Stimulated activated CD4-positive, alpha-beta T cell treated with anti-CD3 and anti-CD28 coated beads, TNF-alpha, amount 100 ng/mL, for 1 hour (primary cell): Measurements from ENCODE around the gene RHBDD1.

Experiments used
- DNase-seq, 3 donors: peaks; one replicate each; pipeline ENCODE4 v3.0.0-alpha.2; 2020; ENCODE audit warnings: low read depth in 3 of 3, low spot score in 1 of 3

Gene RHBDD1

DNA sequence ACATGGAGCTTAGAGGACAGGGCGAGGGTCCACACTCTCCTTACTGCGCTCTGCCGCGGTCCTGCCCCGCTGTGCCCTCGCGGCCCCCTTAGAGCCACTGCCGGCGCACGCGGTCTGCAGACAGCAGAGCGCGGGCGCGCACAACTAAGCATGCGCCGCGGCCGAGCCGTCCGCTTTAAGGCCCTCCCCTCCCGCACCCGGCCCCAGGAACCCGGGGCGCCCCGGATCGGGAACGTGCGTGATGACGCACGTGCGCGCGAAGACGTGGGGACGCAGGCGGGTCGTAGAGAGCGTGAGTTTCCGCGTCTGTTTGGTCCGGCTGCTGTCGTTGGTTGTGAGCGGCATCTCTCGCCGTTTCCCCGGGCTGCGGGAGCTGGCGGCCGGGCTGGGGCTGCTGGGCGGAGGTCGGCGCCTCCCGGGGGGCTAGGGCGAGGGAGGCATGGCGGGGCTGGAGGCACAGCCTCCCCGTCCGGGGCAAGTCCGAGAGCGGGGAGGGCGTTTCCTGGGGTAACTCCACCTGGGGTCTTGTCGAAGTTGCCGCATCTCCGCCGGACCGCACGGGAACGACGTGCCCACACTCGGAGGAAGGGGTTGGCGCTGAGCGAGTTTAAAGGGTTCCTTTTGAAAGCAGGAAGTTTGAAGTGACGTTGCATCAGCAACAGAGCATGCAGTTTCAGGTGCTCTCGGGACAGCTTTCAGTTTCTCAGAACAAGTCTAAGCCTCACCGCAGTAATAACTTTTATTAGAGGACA lies at the start of gene RHBDD1:
Gene RHBDD1, plus strand, starts transcription at position 259 of the 752 bp plus-strand sequence. CDS start 28,640 bp downstream, outside the sequence.
- peak; percentile 75 to 90 (median 88) for DNase-seq

GRCh38 chr2:226788064-226788463 lies 47.8 kb upstream of the RHBDD1 start:
- no peak for DNase-seq

- DNase-seq: no peak
These were observed 46.9 kb upstream of the RHBDD1 start for GRCh38 chr2:226788881-226789490.

GRCh38 chr2:226790011-226790410 lies 45.8 kb upstream of the RHBDD1 start:
- no peak for DNase-seq

DNA sequence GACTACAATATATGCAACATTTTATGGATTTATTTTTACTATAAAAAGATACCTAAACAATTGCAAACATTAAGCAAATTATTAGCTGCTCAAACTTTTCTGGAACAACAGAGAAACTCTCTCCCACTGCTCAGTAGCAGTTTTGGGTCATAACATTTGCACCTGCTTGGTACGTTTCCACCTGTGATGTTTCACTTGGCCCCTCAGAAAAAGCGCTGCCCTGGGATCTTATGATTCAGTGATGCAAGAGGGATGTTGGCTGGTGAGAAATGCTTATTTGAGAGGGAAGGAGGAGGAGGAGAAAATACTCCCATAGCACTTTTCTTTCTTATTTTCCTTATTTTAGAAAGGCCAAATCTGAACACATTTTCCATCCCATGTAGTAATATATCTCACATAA lies 45.4 kb upstream of the RHBDD1 start:
- no peak for DNase-seq

- peak in 2 of 3 donors; percentile 27 to 34 for DNase-seq
These were observed 44.8 kb upstream of the RHBDD1 start for GRCh38 chr2:226791056-226791486.

- peak; percentile 75 to 88 (median 84) for DNase-seq
These were observed 44.3 kb upstream of the RHBDD1 start for GRCh38 chr2:226791487-226792081.

- no peak for DNase-seq
These were observed 43.5 kb upstream of the RHBDD1 start for GRCh38 chr2:226792155-226792881.

- no peak for DNase-seq
These were observed 42.2 kb upstream of the RHBDD1 start for GRCh38 chr2:226793646-226794045.

DNA sequence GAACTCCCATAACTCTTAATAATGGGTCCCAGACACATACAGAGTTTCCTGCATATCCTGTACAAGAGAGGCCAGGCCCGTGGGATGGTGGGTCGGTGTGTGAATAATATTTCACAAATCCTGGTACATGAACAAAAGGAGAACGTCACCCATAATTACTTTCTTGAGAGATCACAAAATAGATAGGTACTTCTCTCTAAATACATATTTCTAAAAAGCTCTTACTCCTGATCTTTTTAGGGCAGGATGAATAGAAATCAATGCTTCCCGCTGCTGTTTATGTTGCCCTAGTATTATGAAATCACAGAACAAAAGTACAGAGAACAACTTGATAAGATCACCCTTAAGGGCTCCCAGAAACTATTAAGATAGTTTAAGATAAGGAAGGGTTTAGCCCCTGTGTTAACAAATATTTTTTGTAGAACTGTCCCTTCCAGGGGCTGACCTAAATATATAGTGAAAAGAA lies 41.6 kb upstream of the RHBDD1 start:
- no peak for DNase-seq

GRCh38 chr2:226794751-226795171 lies 41.1 kb upstream of the RHBDD1 start:
- no peak for DNase-seq

- DNase-seq: no peak
These were observed 40.4 kb upstream of the RHBDD1 start for GRCh38 chr2:226795281-226796011.

DNA sequence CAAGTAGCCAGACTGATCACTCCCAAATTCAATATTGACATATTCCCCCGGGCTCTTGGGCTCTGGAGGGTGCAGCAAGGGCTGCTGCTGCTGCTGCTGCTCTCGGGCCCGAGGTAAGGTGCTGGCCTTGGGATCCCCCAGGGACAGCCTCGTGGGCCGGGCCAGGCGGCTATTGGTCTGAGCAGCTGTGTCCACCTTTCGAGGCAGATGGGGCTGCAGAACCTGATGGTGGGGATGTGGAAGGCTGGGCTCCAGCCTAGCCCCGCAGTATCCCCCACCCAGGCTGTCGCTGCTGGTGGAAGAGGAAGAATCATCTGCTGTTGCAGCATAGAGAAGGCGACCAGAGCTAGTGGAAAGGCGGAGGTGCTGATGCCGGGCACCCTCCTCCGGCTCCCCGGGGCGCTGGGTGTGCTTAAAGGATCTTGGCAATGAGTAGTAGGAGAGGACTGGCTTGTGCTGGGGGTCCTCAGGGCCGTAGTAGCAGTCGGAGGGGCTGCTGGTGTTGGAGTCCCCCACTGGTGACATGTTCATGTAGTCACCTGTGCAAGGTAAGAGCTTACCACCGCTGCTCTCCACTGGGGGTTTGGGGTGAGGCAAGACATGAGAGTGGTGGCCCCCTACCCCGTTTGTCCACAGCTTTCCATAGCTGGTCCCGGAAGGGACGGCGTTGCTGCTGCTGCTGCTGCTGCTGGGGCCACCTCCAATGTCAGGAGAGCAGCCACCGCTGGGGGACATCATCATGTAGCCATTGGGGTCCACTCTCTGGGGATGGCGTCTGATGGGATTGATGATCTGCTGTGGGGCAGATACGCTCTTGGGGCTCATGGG lies 39.6 kb upstream of the RHBDD1 start:
- DNase-seq: no peak

DNA sequence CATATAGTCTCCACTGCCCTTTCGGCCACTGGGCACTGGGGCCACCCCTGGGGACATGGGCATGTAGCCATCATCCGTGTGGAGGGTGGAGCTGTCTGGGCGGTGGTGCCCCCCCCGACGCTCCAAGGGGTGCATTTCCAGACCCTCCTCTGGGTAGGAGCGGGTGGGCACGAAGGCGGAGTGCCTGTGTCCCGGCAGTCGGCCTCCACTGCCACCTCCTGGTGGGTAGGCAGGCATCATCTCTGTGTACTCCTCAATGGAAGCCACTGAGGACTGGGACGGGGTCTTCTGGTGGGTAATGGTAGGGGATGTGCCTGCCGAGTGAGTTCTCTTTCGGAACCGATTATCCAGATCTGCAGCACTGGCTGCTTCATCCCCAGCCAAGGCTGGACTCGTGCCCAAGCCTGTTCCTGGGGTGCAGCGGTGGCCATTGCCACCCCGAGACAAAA lies 39.0 kb upstream of the RHBDD1 start:
- no peak for DNase-seq

- no peak for DNase-seq
These were observed 38.4 kb upstream of the RHBDD1 start for GRCh38 chr2:226797289-226797988.

GRCh38 chr2:226797989-226798421 lies 37.8 kb upstream of the RHBDD1 start:
- no peak for DNase-seq

- no peak for DNase-seq
These were observed 37.2 kb upstream of the RHBDD1 start for GRCh38 chr2:226798422-226799210.
